ENCODE measurements around the gene PLA2G4C.
"Not testable (repeated sequence)": the region's sequence is repeated elsewhere in the genome, so short reads cannot be mapped to it uniquely, and the experiment has no call there.

Gene PLA2G4C

GRCh38 chr19:48085076-48085475 is 25.5 kb downstream of the PLA2G4C start:
- Histone ChIP-seq H3K4me3 (replicated peaks; ENCODE audit: low read depth, low read length) (no peak overlapping the region), H3K36me3 (ENCODE audit: control insufficient read depth, insufficient read depth, low read length) (no peaks in the 10 kb centered on the region), H3K27me3 (replicated peaks; ENCODE audit: control insufficient read depth, insufficient read depth, low read length) (no peaks in the 10 kb centered on the region)
- TF ChIP-seq, protein P1, sequence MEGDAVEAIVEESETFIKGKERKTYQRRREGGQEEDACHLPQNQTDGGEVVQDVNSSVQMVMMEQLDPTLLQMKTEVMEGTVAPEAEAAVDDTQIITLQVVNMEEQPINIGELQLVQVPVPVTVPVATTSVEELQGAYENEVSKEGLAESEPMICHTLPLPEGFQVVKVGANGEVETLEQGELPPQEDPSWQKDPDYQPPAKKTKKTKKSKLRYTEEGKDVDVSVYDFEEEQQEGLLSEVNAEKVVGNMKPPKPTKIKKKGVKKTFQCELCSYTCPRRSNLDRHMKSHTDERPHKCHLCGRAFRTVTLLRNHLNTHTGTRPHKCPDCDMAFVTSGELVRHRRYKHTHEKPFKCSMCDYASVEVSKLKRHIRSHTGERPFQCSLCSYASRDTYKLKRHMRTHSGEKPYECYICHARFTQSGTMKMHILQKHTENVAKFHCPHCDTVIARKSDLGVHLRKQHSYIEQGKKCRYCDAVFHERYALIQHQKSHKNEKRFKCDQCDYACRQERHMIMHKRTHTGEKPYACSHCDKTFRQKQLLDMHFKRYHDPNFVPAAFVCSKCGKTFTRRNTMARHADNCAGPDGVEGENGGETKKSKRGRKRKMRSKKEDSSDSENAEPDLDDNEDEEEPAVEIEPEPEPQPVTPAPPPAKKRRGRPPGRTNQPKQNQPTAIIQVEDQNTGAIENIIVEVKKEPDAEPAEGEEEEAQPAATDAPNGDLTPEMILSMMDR (IDR thresholded peaks at IDR 0.05; ENCODE audit: insufficient read depth, low read length, poor library complexity, severe bottlenecking) = no peak
- no peak for DNase-seq (ENCODE audit: extremely low read depth, insufficient read length)

DNA sequence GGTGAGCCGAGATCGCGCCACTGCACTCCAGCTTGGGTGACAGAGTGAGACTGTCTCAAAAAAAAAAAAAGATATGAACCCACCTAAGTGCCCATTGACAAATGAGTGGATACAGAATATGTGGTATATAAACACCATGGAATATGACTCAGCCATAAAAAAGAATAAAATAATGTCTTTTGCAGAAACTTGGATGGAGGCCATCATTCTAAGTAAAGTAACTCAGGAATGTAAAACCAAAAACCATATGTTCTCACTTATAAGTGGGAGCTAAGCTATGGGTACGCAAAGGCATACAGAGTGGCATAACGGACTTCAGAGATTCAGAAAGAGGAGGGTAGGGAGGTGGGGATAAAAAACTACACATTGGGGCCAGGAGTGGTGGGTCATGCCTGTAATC is 29.5 kb downstream of the PLA2G4C start:
- H3K27me3 ChIP-seq (replicated peaks; ENCODE audit: control insufficient read depth, insufficient read depth, low read length) = no peaks in the 10 kb centered on the region
- TF ChIP-seq, protein P1 (IDR thresholded peaks at IDR 0.05; ENCODE audit: insufficient read depth, low read length, poor library complexity, severe bottlenecking) = no peak
- no peak for DNase-seq (ENCODE audit: extremely low read depth, insufficient read length)
- H3K36me3 ChIP-seq (ENCODE audit: control insufficient read depth, insufficient read depth, low read length) = no peaks in the 10 kb centered on the region
- H3K4me3 ChIP-seq (replicated peaks; ENCODE audit: low read depth, low read length) = no peak overlapping the region

GRCh38 chr19:48070177-48070769 is 40.3 kb downstream of the PLA2G4C start:
- not testable (repeated sequence) for H3K27me3 ChIP-seq (replicated peaks; ENCODE audit: control insufficient read depth, insufficient read depth, low read length); DNase-seq (ENCODE audit: extremely low read depth, insufficient read length); H3K4me3 ChIP-seq (replicated peaks; ENCODE audit: low read depth, low read length); H3K36me3 ChIP-seq (ENCODE audit: control insufficient read depth, insufficient read depth, low read length)

GRCh38 chr19:48069435-48069834 is 41.2 kb downstream of the PLA2G4C start:
- Histone ChIP-seq H3K4me3 (replicated peaks; ENCODE audit: low read depth, low read length) (no peak overlapping the region), H3K36me3 (ENCODE audit: control insufficient read depth, insufficient read depth, low read length) (no peaks in the 10 kb centered on the region), H3K27me3 (replicated peaks; ENCODE audit: control insufficient read depth, insufficient read depth, low read length) (no peaks in the 10 kb centered on the region)
- TF ChIP-seq, protein P1 (IDR thresholded peaks at IDR 0.05; ENCODE audit: insufficient read depth, low read length, poor library complexity, severe bottlenecking) = no peak
- no peak for DNase-seq (ENCODE audit: extremely low read depth, insufficient read length)

- H3K27me3 ChIP-seq (replicated peaks; ENCODE audit: control insufficient read depth, insufficient read depth, low read length) = no peaks in the 10 kb centered on the region
Observed at GRCh38 chr19:48064509-48064908, 46.1 kb downstream of the PLA2G4C start.

DNA sequence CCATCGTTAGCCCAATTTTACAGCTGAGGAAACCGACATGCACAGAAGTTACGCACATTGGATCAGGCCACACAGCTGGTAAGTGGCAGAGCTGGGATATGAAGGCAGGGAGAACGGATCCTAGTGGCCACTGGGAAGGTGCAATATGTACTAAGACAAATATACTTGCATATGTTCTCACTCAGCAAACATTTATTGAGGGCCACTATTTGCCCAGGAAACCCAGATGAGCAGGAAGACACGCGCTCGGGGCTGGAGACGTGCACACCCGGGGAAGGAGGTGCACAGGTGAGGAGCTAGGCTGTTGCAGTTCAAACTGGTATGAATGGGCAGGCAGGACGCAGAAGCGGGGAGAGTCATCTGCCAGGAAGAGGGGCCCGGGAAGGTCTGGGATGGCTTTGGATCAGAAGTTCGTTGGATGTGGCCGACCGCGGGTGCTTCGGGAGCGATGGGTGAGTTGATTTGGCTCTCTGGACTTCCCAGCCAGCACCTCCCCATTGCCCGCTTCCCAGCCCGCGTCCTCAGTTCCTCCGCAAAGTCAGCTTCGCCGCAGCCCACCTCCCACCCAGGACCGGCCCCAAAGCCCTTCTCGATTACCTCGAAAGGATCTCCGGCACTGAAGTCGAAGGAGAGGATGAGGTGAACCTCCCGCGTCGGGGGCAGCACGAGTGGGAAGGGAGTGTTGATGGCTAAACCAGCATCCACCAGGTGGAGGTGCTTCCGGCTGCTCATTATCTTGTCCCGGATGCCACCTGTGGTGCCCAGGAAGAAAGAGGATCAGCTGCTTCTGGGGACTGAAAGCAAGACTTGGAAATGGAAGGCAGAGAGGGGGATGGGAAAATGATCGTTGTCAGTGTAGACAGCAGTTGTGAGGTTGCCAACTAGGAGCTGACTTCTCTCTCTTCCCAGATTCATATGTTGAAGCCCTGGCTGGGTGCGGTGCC is 48.9 kb downstream of the PLA2G4C start:
- no peak for DNase-seq (ENCODE audit: extremely low read depth, insufficient read length)
- TF ChIP-seq, protein P1 (IDR thresholded peaks at IDR 0.05; ENCODE audit: insufficient read depth, low read length, poor library complexity, severe bottlenecking) = no peak

More at GRCh38 chr19:48064509-48064908, 46.1 kb downstream of the PLA2G4C start:
- DNase-seq (ENCODE audit: extremely low read depth, insufficient read length) = no peak
- H3K36me3 ChIP-seq (ENCODE audit: control insufficient read depth, insufficient read depth, low read length) = no peaks in the 10 kb centered on the region
- TF ChIP-seq, protein P1 (IDR thresholded peaks at IDR 0.05; ENCODE audit: insufficient read depth, low read length, poor library complexity, severe bottlenecking) = no peak
- no peak overlapping the region for H3K4me3 ChIP-seq (replicated peaks; ENCODE audit: low read depth, low read length)

More for the DNA sequence above, 48.9 kb downstream of the PLA2G4C start:
- H3K4me3 ChIP-seq (replicated peaks; ENCODE audit: low read depth, low read length) = no peak overlapping the region
- no peaks in the 10 kb centered on the region for H3K27me3 ChIP-seq (replicated peaks; ENCODE audit: control insufficient read depth, insufficient read depth, low read length)
- H3K36me3 ChIP-seq (ENCODE audit: control insufficient read depth, insufficient read depth, low read length) = no peaks in the 10 kb centered on the region
